ENCODE results near the gene CTPS1.

DNA sequence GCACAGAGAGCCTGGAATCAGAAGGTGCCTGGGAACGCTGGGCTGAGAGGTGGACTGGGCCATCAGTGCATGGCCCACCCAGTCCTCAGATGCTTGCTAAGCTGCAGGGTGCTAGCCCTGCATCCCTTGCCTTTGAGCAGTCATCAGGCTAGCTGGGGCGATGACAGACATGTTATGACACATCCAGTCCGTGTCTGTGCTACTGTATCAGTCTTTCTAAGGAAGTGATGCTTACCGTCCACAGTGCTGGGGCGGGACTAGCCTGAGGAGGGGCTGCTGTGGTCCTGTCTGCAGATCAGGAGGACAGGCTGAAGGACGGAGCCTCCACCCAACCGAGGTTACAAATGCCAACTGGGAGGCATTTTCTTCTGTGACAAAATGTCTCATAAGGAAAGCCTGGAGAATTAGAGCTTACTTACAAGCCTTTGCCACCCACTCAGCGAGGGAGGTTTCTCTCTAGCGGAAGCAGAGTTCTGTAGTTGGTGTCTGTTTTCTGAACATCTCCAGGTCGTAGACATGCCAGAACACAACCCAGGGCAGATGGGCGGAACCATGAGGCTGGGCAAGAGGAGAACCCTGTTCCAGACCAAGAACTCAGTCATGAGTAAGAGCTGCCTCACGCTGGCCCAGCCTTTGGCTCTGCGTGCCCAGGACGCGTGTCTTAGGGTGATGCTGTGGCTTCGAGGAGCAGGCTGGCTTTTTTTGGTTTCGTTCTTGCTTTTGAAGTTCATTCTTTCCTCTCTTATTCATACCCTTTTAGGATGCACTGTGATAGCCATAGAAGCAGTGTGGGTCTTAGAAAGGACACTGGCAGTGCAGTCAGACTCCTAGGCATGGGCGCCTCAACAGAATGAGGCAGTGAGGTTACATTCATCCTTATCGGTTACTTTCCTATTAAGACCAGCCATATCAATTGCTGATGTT is 27.7 kb downstream of the CTPS1 start:
- TF ChIP-seq GATA3 (IDR thresholded peaks at IDR 0.05; ENCODE audit: low read depth, low read length) (no peak), GATA2 (IDR thresholded peaks at IDR 0.05; ENCODE audit: low read depth, low read length) (no peak)
